Calu3 (cell line): Measurements from ENCODE around the gene NKD1. TPM values are rescaled to one million over a fixed set of nuclear protein-coding genes. Genes with fewer than 3 reads are reported as not detected.

Source experiments
- BruUV-seq: library from RNA; stranded (reverse); fragments of 400-500 nt; replicated peaks from 2 replicates; lab custom pipeline; 2021; lab: Mats Ljungman, UMichigan
- CTCF ChIA-PET: fragments of 300-600 bp; sonication (Branson Sonifier 250); formaldehyde crosslinking; loops from one replicate; lab custom pipeline; 2022; ENCODE audit warnings: antibody characterized with exemption; lab: Charles Lee
- DNase-seq: peaks from one replicate; pipeline ENCODE4 v3.0.0; 2022
- H3K27ac Mint-ChIP-seq: one replicate; pipeline ENCODE4 v1.8.0; 2022; ENCODE audit warnings: mixed read lengths; ENCODE audit not compliant: unreplicated experiment
- H3K27me3 Mint-ChIP-seq: one replicate; pipeline ENCODE4 v1.8.0; 2022; ENCODE audit warnings: mixed read lengths; ENCODE audit not compliant: unreplicated experiment
- H3K36me3 Mint-ChIP-seq: one replicate; pipeline ENCODE4 v1.8.0; 2022; ENCODE audit warnings: mild to moderate bottlenecking, moderate library complexity, mixed read lengths; ENCODE audit not compliant: insufficient read depth, unreplicated experiment
- H3K4me1 Mint-ChIP-seq: one replicate; pipeline ENCODE4 v1.8.0; 2022; ENCODE audit warnings: mild to moderate bottlenecking, low read depth, mixed read lengths; ENCODE audit not compliant: unreplicated experiment
- H3K4me3 Mint-ChIP-seq: one replicate; pipeline ENCODE4 v1.8.0; 2022; ENCODE audit warnings: mild to moderate bottlenecking, low read depth, moderate library complexity, mixed read lengths; ENCODE audit not compliant: unreplicated experiment
- H3K9me3 Mint-ChIP-seq: one replicate; pipeline ENCODE4 v1.8.0; 2022; ENCODE audit warnings: low read depth, mixed read lengths; ENCODE audit not compliant: unreplicated experiment
- intact Hi-C: fragments of 100-400 bp; cut with micrococcal nuclease; formaldehyde crosslinking; loops from one replicate; pipeline ENCODE4 v1.10.0; 2022; ENCODE audit not compliant: unreplicated experiment
- total RNA-seq: library from RNA; stranded (reverse); gene quantifications from 2 replicates; pipeline ENCODE4 v1.2.3, GENCODE V29; 2022
- TF ChIP-seq, protein P1 (sequence below): fragments of 200-600 bp; IDR thresholded peaks from one replicate; pipeline ENCODE4 v1.8.0; 2022; ENCODE audit warnings: antibody characterized with exemption; ENCODE audit not compliant: unreplicated experiment

NKD1 gene
- total RNA-seq, 1 experiment from 2014 or later, result 0.31 TPM

DNA sequence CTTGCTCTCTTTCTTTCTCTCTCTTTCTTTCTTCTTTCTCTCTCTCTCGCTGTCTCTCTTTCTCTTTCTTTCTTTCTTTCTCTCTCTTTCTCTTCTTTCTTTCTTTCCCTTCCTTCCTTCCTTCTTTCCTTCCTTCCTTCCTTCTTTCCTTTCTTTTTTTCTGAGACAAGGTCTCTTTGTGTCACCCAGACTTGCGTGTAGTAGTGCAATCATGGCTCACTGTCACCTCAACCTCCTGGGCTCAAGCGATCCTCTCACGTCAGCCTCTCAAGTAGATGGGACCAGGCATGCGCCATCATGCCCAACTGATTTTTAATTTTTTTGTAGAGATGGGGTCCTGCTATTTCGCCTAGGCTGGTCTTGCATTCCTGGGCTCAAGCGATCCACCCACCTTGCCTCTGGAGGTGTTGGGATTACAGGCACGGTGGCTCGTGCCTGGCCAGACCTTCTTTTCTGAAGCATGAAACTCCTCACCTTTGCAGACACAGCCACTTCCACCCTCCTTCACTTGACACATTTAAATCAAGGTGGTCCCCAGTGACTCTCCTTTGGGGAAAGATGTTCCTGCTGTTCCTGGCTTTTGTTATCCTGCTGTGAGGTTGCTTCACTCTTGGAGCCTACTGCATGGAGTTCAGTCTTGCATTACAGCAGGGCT is 26.8 kb upstream of the NKD1 start:
- peaks cover 67% of the 10 kb centered on the region for H3K27me3 Mint-ChIP-seq
- H3K36me3 Mint-ChIP-seq, result no peaks in the 10 kb centered on the region
- peaks cover 4% of the 10 kb centered on the region for H3K9me3 Mint-ChIP-seq
- DNase-seq, result no peak
- intact Hi-C loops, result no loop called here
- CTCF ChIA-PET, result interaction anchor here (1.0 kb wide), 1 partner anchor 17 kb away, joined by 3 read pairs; no protein-coding TSS in a partner anchor
- H3K27ac Mint-ChIP-seq, result no peak overlapping the region
- TF ChIP-seq, protein P1, sequence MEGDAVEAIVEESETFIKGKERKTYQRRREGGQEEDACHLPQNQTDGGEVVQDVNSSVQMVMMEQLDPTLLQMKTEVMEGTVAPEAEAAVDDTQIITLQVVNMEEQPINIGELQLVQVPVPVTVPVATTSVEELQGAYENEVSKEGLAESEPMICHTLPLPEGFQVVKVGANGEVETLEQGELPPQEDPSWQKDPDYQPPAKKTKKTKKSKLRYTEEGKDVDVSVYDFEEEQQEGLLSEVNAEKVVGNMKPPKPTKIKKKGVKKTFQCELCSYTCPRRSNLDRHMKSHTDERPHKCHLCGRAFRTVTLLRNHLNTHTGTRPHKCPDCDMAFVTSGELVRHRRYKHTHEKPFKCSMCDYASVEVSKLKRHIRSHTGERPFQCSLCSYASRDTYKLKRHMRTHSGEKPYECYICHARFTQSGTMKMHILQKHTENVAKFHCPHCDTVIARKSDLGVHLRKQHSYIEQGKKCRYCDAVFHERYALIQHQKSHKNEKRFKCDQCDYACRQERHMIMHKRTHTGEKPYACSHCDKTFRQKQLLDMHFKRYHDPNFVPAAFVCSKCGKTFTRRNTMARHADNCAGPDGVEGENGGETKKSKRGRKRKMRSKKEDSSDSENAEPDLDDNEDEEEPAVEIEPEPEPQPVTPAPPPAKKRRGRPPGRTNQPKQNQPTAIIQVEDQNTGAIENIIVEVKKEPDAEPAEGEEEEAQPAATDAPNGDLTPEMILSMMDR, result no peak
- no peaks in the 10 kb centered on the region for H3K4me1 Mint-ChIP-seq
- no peak overlapping the region for H3K4me3 Mint-ChIP-seq
- no TSS peak for BruUV-seq

DNA sequence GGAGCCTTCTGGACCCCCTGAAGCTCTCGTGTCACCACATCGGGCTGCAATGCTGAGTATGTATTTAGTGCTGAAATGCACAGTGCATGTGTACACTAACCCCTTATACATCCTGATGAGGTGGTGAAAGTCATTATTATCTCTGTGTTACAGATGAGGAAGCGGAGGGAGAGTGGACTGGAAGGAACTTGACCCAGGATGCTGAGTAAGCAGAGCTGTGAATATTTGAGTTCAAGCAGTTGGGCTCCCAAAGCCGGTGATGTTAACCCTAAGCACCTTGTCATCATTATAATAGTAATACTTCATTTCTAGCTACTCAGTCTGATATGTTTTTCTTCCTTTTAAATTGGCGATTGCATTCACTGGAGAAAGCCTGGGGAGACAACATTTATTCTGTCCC is 25.9 kb upstream of the NKD1 start:
- BruUV-seq, result no TSS peak
- TF ChIP-seq, protein P1, result no peak
- Mint-ChIP-seq H3K4me3 (no peak overlapping the region), H3K27me3 (peaks cover 63% of the 10 kb centered on the region), H3K4me1 (no peaks in the 10 kb centered on the region), H3K36me3 (no peaks in the 10 kb centered on the region), H3K9me3 (no peaks in the 10 kb centered on the region), H3K27ac (no peak overlapping the region)
- CTCF ChIA-PET, result interaction anchor here (1.0 kb wide), 1 partner anchor 18 kb away, joined by 3 read pairs; no protein-coding TSS in a partner anchor
- intact Hi-C loops, result no loop called here
- no peak for DNase-seq

DNA sequence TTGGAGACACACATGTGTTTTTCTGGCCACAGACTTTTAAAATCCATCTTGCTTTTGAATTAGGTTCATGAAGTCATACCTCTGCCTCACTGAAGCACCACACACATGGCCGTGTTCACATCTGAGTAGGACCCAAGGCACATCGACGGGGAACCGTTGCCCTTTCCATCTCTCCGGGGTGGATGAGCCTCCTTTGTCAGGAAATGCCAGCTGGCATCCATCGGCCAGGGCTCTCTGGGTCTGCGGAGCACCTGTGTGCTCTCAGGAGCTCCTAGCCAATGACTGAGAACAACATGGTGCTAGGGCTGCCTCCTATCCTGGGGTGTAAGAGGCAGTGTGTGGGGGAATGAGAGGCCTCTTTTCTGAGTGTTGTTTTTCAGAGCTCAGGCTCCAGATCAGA is 24.5 kb upstream of the NKD1 start:
- Mint-ChIP-seq H3K27me3 (peaks cover 73% of the 10 kb centered on the region), H3K9me3 (peaks cover 2% of the 10 kb centered on the region), H3K4me1 (no peaks in the 10 kb centered on the region), H3K36me3 (no peaks in the 10 kb centered on the region), H3K27ac (no peak overlapping the region), H3K4me3 (no peak overlapping the region)
- BruUV-seq, result no TSS peak
- CTCF ChIA-PET, result interaction anchor here (0.7 kb wide), 1 partner anchor 643 kb away, joined by 5 read pairs; no protein-coding TSS in a partner anchor
- no peak for DNase-seq
- intact Hi-C loops, result no loop called here
- TF ChIP-seq, protein P1, result no peak

DNA sequence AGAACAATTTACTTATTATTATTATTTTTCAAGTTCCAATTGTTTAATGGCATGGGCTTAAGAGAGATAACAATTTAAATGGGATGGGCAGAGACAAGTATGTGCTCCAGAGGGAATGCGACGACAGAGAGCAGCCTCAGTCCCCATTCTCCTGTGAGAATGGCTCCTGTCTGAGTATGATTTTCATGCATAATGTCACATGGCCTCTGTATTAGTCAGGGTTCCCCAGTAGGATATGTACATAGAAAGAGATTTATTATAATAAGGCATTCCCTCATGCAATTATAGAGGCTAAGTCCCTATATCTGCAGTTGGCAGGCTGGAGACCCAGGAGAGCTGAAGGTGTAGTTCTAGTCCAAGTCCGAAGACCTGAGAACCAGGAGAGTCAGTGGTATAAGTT is 22.9 kb upstream of the NKD1 start:
- peaks cover 2% of the 10 kb centered on the region for H3K9me3 Mint-ChIP-seq

More for the DNA sequence above, 22.9 kb upstream of the NKD1 start:
- no peaks in the 10 kb centered on the region for H3K36me3 Mint-ChIP-seq
- H3K4me1 Mint-ChIP-seq, result no peaks in the 10 kb centered on the region
- no peak overlapping the region for H3K27ac Mint-ChIP-seq
- no peak overlapping the region for H3K4me3 Mint-ChIP-seq
- no TSS peak for BruUV-seq
- DNase-seq, result no peak
- TF ChIP-seq, protein P1, result no peak
- peaks cover 83% of the 10 kb centered on the region for H3K27me3 Mint-ChIP-seq
- CTCF ChIA-PET, result interaction anchor here (1.1 kb wide), 1 partner anchor 23 kb away, joined by 4 read pairs; no protein-coding TSS in a partner anchor
- intact Hi-C loops, result no loop called here
